IPS DF 19.7 (cell line): ENCODE data around the gene ANKRD55.
"Not testable (repeated sequence)": the region's sequence is repeated elsewhere in the genome, so short reads cannot be mapped to it uniquely, and the experiment has no call there.

Source experiments
- DNase-seq: peaks from one replicate; pipeline ENCODE4 v3.0.0-alpha.2; 2013; ENCODE audit warnings: low read depth, low spot score

The ANKRD55 gene

DNA sequence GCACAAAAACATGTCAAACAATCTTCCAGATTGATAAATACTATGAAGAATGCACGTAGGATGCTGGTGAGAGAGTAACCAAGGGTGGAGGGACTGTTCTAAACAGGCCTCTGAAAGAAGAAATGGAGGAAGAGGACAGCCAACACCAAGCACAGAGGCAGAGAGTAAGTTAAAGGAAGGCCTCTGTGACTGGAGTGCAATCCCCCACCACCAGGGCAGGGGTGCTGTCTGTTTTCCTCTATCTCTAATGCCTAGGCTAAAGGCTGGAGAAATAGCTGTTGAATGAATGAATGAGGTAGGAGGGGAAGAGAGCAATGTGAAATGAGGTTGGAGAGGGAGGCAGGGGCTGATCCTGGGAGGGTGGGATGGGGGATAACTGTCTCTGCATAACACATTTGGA, 88.9 kb downstream of the ANKRD55 start:
- no peak for DNase-seq

- DNase-seq: no peak
These were observed 89.8 kb downstream of the ANKRD55 start for GRCh38 chr5:56143373-56143714.

- no peak for DNase-seq
These were observed 90.3 kb downstream of the ANKRD55 start for GRCh38 chr5:56142614-56143372.

DNA sequence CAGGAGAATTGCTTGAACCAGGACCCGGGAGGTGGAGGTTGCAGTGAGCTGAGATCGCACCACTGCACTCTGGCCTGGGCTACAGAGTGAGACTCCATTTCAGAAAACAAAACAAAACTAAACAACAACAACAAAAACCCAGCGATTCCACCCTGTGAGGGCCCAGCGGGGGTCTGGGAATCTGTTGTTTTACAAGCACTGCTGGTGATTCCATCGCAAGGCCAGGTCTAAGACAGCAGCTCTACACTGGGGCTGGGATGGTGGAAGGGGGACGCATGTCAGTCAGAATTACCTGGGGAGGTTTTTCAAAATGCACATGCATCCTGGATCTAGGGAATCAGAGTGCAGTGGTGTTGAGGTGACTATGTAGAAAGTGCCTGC, 90.9 kb downstream of the ANKRD55 start:
- no peak for DNase-seq

DNA sequence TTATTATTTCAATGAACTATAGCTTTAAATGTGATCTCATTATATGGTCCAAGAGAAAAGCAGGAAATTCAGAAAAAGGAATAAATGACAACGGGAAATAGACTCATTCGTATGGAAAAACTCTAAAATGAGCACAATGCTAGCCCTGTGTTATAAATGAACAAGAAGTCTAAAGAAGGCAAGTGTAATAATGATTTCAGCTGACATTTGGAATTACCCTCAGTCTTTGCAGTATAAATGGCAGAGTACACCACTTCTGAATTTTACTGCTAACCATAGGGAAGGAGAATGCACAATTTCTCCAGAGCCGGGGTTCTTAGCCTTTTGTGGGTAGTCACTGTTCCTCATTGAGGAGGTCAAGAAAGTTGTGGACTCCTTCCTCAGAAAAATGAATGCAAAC, 93.1 kb downstream of the ANKRD55 start:
- no peak for DNase-seq

DNA sequence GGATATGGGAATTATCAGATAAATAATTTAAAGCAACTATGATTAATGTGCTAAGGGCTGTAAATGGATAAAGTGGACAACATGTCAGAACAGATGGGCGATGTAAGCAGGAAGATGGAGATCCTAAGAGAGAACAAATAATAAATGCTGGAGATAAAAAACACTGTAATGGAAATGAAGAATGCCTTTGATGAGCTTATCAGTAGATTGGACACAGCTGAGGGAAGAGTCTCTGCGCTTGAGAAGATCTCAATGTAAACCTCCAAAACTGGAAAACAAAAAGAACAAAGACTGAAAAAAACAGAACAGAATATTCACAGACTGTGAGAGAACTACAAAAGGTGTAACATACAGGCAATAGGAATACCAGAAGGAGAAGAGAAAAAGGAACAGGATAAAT, 102.5 kb downstream of the ANKRD55 start:
- DNase-seq: no peak

DNA sequence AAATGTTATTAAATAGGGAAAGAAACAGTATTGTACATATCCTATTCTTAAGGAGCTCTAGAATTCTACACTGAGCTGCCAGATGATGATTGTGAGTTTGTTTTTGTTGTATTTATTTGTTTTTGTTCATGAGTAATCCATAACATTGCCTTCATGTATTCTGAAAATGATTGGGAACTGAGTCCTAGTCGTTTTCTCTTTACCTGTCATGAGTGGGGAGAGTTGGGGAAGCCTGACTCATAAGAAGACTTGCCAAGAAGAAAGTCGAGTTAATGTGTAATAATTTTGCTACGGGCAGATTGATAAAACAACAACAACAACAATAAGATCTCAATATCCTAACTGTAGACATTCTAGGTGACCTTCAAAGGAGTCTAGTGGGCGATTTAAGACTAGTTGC, 103.8 kb downstream of the ANKRD55 start:
- DNase-seq: no peak

DNA sequence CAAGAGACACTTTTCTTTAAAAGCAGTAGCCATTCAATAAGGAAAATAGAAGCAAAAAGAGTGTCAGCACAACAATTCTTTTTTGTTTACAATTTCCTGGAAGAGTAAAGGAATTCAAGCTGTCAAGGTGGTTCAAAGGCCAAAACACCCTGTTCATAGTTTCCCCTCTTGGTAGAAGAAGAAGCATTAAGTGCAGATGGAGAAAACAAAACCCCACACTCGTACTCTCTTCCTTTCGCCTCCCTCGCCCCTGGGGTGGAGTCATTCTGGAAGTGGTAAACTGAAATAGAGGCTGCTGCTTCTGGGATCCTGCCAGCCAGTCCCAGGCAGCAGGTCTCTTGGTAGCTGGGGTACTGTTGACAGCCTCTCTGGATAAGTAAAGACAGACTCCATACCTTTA, 105.0 kb downstream of the ANKRD55 start:
- no peak for DNase-seq

DNA sequence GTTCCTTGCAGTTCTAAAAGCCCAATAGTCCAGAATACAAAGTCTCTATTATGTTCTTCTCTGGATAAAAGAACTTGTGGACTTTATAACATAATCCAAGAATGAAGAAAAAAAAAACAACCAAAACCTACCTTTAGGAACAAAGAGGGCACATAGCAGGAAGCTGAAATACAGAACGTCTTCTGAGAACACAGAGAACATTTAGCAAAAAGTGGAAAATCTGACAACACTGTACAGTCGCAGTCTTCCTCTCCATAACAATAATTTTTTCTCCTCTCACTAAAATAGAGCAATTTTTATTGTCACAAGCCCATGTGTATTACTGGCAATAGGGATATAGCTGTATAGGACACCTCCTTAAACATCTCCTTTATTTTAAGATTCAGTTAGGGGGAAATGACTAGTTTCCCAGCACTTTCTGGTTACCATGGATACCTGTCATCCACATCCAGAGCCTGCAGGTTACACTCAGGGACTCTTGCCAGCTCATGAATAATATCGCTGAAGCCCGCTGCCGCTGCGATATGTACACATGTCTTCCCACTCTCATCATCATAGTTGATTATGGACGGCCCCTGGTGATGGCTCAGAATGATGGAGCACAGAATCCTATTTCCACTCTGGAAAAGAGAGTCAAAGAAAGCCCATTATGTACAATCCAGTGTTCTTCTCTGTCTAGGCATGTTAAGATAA, 106.5 kb downstream of the ANKRD55 start:
- no peak for DNase-seq

DNA sequence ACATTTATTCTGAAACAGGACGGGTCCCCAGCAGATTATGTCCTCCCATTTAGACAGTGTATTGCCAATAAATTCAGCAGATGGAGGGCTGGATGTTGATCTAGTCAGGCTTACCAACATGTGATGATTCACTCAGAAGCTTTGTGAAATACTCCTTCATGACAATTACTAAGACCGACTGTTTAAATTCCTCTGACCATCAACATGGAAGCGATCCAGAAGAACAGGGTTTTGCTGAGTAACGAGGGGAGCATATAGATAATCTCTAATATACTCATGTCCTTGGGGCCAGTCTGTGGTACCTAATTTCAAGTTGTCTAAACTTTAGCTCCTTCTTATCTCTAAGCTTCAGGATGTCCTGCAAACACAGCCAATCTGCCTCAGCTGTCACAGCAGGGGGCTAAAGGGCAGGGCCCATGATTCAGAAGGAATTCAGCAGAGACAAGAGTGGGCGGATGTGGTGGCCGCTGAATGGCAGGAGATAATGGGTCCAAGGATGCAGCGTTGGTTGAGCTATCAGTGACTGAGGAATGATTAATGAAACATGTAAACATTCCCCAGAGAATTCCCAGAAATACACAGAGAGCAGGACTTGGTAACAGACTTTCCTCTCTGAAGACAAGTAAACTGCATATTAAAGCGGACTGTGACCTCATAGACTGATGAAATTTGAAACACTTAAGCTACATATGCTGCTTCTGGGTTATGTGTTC, 109.4 kb downstream of the ANKRD55 start:
- no peak for DNase-seq

DNA sequence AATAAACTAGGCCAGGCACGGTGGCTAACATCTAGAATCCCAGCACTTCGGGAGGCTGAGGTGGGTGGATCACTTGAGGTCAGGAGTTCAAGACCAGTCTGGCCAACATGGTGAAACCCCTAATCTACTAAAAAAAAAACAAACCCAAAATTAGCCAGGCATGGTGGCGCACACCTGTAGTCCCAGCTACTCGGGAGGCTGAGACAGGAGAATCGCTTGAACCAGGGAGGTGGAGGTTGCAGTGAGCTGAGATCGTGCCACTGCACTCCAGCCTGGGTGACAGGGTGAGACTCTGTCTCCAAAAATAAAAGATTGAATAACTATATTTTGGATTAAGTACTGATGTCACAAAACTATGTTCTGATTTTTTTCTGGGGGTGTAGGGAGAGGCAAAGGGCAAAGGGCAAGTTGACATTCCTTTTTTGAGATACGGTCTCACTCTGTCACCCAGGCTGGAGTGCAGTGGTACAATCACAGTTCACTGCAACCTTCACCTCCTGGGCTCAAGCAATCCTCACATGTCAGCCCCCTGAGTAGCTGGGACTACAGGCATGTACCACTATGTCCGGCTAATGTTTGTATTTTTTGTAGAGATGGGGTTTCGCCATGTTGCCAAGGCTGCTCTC, 110.7 kb downstream of the ANKRD55 start:
- DNase-seq: not testable (repeated sequence)

- no peak for DNase-seq
These were observed 114.1 kb downstream of the ANKRD55 start for GRCh38 chr5:56119050-56119449.

DNA sequence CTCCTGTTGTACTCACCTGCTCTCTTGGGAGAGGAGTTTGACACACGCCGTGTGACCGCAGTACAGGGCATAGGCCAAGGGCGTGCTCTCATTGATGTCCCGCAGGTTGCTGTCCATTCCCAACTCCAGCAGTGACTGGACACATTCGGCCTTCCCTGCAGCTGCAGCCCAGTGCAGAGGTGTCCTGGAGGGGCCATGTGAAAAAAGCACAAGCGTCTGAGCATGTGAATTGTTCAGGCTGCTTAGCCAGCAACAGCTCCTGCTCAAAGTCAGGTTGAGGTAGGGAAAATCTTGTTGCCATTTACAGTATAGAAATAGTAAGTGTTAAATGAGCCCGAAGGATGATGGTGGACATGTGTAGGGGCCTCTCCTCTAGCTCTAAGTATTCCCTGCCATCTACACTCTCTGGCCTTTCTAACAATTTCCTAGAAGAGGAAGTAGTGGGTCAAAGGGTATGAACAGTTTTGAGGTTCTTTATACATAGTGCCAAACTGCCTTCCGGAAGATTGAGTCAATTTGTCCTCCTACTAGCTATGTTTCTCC, 116.5 kb downstream of the ANKRD55 start:
- no peak for DNase-seq

GRCh38 chr5:56115589-56115988, 117.5 kb downstream of the ANKRD55 start:
- no peak for DNase-seq

- no peak for DNase-seq
These were observed 120.5 kb downstream of the ANKRD55 start for GRCh38 chr5:56112526-56113121.

DNA sequence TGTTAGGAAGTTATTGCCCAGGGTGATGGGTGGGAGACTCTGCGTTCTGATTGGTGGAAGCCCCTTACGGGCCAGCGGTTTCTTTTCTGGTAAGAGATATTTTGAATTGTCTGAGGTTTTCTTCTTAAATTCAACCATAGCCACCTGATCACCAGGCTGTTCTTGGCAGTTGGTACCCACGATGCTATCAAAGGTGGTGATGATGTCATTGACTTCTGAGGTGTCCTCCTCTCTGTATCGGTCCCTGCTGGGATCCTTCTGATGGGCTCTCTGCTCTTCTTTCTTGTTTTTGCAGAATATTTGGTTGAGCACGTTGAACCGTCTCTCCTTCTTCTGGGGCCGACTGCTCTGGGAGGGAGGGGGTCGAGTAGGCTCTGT, 121.7 kb downstream of the ANKRD55 start:
- DNase-seq: no peak

DNA sequence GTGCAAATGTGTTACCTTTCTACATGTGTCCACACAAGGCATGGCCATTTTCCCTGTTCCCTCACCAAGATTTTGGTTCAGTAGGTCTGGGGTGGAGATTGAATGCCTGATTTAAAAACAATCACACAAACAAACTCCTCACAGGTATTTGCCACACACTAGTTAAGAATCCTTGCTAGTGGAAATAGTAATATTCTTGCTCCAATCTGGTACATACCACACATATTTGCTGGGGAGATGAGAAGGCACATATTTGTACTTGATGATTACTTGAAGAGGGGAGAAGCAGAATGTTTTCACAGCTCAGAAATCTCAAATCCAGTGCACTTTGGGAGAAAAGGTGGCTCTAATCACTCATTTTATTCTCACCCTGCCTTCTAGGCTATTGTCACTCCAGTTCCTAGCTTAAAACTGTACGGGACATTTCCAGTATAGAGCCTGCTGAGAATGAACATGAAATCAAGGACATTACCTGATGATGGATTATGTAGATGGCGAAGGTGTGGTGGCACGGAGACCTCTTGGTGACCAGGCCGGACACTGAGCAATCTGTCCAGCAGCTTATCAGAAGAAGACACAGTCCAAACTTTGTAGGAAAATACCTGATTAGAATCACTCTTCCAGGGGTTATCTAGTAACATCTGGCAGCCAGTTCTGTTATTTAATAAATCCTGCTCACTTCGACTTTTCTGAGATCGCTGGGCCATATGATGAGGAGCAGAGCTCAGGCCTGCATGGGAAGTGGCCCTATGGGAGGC, 122.3 kb downstream of the ANKRD55 start:
- no peak for DNase-seq

- DNase-seq: no peak
These were observed 124.9 kb downstream of the ANKRD55 start for GRCh38 chr5:56108246-56108645.

DNA sequence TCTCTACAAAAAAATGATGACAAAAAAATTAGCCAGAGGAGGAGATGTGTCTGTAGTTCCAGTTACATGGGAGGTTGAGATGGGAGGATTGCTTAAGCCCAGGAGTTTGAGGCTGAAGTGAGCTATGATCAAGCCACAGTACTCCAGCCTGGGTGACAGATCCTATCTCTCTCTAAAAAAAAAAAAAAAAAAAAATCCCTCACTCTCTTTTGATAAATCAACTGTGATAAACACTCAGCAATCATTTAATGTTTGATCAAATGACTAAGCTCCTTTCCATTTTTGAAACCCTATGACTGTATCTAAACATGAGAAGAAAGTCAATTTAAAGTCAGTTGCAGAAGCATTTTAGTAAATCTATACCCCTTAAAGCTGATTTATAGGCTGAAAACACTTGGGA, 126.3 kb downstream of the ANKRD55 start:
- no peak for DNase-seq

- DNase-seq: no peak
These were observed 127.4 kb downstream of the ANKRD55 start for GRCh38 chr5:56105511-56106291.
